ENCODE results near the gene PLCH1.

PLCH1 gene

GRCh38 chr3:155525324-155525833 lies 219.5 kb downstream of the PLCH1 start:
- DNase-seq: no peak

GRCh38 chr3:155520463-155520862 lies 224.4 kb downstream of the PLCH1 start:
- DNase-seq: no peak

GRCh38 chr3:155519078-155519477 lies 225.8 kb downstream of the PLCH1 start:
- no peak for DNase-seq

- DNase-seq: no peak
Measured at GRCh38 chr3:155517903-155518302, 227.0 kb downstream of the PLCH1 start.

- no peak for DNase-seq
Measured at GRCh38 chr3:155516439-155516838, 228.4 kb downstream of the PLCH1 start.

- no peak for DNase-seq
Measured at GRCh38 chr3:155512867-155513261, 232.0 kb downstream of the PLCH1 start.

GRCh38 chr3:155512175-155512866 lies 232.6 kb downstream of the PLCH1 start:
- DNase-seq: no peak

GRCh38 chr3:155504682-155505081 lies 240.2 kb downstream of the PLCH1 start:
- DNase-seq: no peak

GRCh38 chr3:155502630-155503029 lies 242.2 kb downstream of the PLCH1 start:
- no peak for DNase-seq

- no peak for DNase-seq
Measured at GRCh38 chr3:155500194-155500818, 244.6 kb downstream of the PLCH1 start.

- no peak for DNase-seq
Measured at GRCh38 chr3:155497930-155498647, 246.8 kb downstream of the PLCH1 start.

- no peak for DNase-seq
Measured at GRCh38 chr3:155496206-155496605, 248.7 kb downstream of the PLCH1 start.

- no peak for DNase-seq
Measured at GRCh38 chr3:155495387-155495786, 249.5 kb downstream of the PLCH1 start.

GRCh38 chr3:155494332-155494731 lies 250.5 kb downstream of the PLCH1 start:
- DNase-seq: no peak

- DNase-seq: no peak
Measured at GRCh38 chr3:155492841-155493240, 252.0 kb downstream of the PLCH1 start.

- no peak for DNase-seq
Measured at GRCh38 chr3:155491696-155492095, 253.2 kb downstream of the PLCH1 start.

GRCh38 chr3:155488671-155489070 lies 256.2 kb downstream of the PLCH1 start:
- DNase-seq: no peak

GRCh38 chr3:155485897-155486296 lies 259.0 kb downstream of the PLCH1 start:
- no peak for DNase-seq

GRCh38 chr3:155481591-155481990 lies 263.3 kb downstream of the PLCH1 start:
- DNase-seq: no peak

GRCh38 chr3:155481089-155481488 lies 263.8 kb downstream of the PLCH1 start:
- no peak for DNase-seq

- no peak for DNase-seq
Measured at GRCh38 chr3:155465664-155466063, 279.2 kb downstream of the PLCH1 start.

- no peak for DNase-seq
Measured at GRCh38 chr3:155462672-155463071, 282.2 kb downstream of the PLCH1 start.

- DNase-seq: no peak
Measured at GRCh38 chr3:155457591-155457990, 287.3 kb downstream of the PLCH1 start.

- DNase-seq: no peak
Measured at GRCh38 chr3:155455765-155456164, 289.1 kb downstream of the PLCH1 start.

All from activated CD4-positive, alpha-beta T cell treated with anti-CD3 and anti-CD28 coated beads for 4 hours (primary cell).